Astrocyte (in vitro differentiated cells and primary cell): Measurements from ENCODE around the gene DEFB131B. TPM values are rescaled to one million over a fixed set of nuclear protein-coding genes. Genes with fewer than 3 reads are reported as not detected.
"Not testable (repeated sequence)": the region's sequence is repeated elsewhere in the genome, so short reads cannot be mapped to it uniquely, and the experiment has no call there.

Experiments used
- DNase-seq: peaks from one replicate; pipeline ENCODE4 v3.0.0-alpha.2; 2010; ENCODE audit warnings: low read depth
- FAIRE-seq: peaks from 2 replicates; lab custom pipeline; 2011; peaks lifted over from hg19 to GRCh38; lab: Jason Lieb, UNC
- H2AFZ ChIP-seq: 2 replicates; pipeline ENCODE4 v1.6.0; 2012; ENCODE audit warnings: low read depth, low read length, inconsistent platforms
- H3K27ac ChIP-seq: 2 replicates; pipeline ENCODE4 v1.5.1; 2011; ENCODE audit warnings: low read depth, low read length, inconsistent platforms
- H3K27me3 ChIP-seq: 2 replicates; pipeline ENCODE4 v1.6.0; 2011; ENCODE audit warnings: low read length, inconsistent platforms; ENCODE audit not compliant: insufficient read depth
- H3K36me3 ChIP-seq: 2 replicates; pipeline ENCODE4 v1.5.1; 2011; ENCODE audit warnings: low read length, inconsistent platforms; ENCODE audit not compliant: insufficient read depth
- H3K4me1 ChIP-seq: 2 replicates; pipeline ENCODE4 v1.5.1; 2011; ENCODE audit warnings: low read length, inconsistent platforms; ENCODE audit not compliant: insufficient read depth
- H3K4me2 ChIP-seq: 2 replicates; pipeline ENCODE4 v1.6.0; 2012; ENCODE audit warnings: low read length, inconsistent platforms
- H3K4me3 ChIP-seq: 2 replicates; pipeline ENCODE4 v1.5.1; 2011; ENCODE audit warnings: low read depth, mild to moderate bottlenecking, low read length, inconsistent platforms; ENCODE audit not compliant: insufficient read depth
- H3K79me2 ChIP-seq: 2 replicates; pipeline ENCODE4 v1.6.0; 2012; ENCODE audit warnings: mild to moderate bottlenecking, low read length, inconsistent platforms; ENCODE audit not compliant: insufficient read depth
- H3K9ac ChIP-seq: 2 replicates; pipeline ENCODE4 v1.6.0; 2012; ENCODE audit warnings: mild to moderate bottlenecking, low read length, inconsistent platforms
- H3K9me3 ChIP-seq: 2 replicates; pipeline ENCODE4 v1.5.1; 2012; ENCODE audit warnings: low read depth, mild to moderate bottlenecking, low read length, inconsistent platforms; ENCODE audit not compliant: insufficient read depth
- H4K20me1 ChIP-seq: 2 replicates; pipeline ENCODE4 v1.6.0; 2012; ENCODE audit warnings: low read length, inconsistent platforms; ENCODE audit not compliant: insufficient read depth
- H3K27ac Mint-ChIP-seq: one replicate; pipeline ENCODE4 v1.8.0; 2021; ENCODE audit warnings: mild to moderate bottlenecking, mixed read lengths; ENCODE audit not compliant: unreplicated experiment
- H3K27me3 Mint-ChIP-seq: one replicate; pipeline ENCODE4 v1.8.0; 2021; ENCODE audit warnings: low read depth, mixed read lengths; ENCODE audit not compliant: unreplicated experiment
- H3K36me3 Mint-ChIP-seq: one replicate; pipeline ENCODE4 v1.8.0; 2021; ENCODE audit warnings: low read depth, mixed read lengths; ENCODE audit not compliant: unreplicated experiment
- H3K4me1 Mint-ChIP-seq: one replicate; pipeline ENCODE4 v1.8.0; 2021; ENCODE audit warnings: low read depth, mixed read lengths; ENCODE audit not compliant: unreplicated experiment
- H3K4me3 Mint-ChIP-seq: one replicate; pipeline ENCODE4 v1.8.0; 2021; ENCODE audit warnings: mild to moderate bottlenecking, moderate library complexity, mixed read lengths; ENCODE audit not compliant: unreplicated experiment
- H3K9me3 Mint-ChIP-seq: one replicate; pipeline ENCODE4 v1.8.0; 2021; ENCODE audit warnings: mild to moderate bottlenecking, mixed read lengths; ENCODE audit not compliant: unreplicated experiment
- CTCF ChIP-seq: IDR thresholded peaks from 2 replicates; pipeline ENCODE4 v1.5.1; 2011; ENCODE audit warnings: low read depth, mild to moderate bottlenecking, inconsistent platforms, low read length, moderate library complexity; ENCODE audit not compliant: insufficient read depth
- EZH2 ChIP-seq: IDR thresholded peaks from 2 replicates; pipeline ENCODE4 v1.6.1; 2012; ENCODE audit warnings: mild to moderate bottlenecking, low read length, inconsistent platforms; ENCODE audit not compliant: insufficient read depth
- total RNA-seq: library from RNA; stranded (reverse); gene quantifications from 2 replicates; pipeline ENCODE4 v1.2.1, GENCODE V29; 2021

DEFB131B gene
- total RNA-seq, 1 donor from 2014 or later = not detected

DNA sequence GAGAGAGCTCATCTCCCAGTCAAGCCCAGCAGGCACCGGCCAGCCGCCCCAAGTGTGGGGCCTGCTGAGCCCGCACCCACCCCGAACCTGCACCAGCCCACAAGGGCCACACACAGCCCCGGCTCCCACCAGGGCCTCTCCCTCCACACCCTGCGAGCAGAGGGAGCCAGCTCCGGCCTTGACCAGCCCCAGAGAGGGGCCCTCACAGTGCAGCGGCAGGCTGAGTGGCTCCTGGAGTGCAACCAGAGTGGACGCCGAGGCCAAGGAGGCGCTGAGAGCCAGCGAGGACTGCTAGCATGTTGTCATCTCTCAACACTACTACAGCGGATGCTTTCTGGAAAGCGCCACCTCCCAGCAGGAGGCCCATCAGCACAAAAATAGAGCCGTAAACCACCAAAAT lies 34.4 kb upstream of the DEFB131B start:
- Mint-ChIP-seq H3K36me3 (no peaks in the 10 kb centered on the region), H3K4me1 (no peaks in the 10 kb centered on the region), H3K27ac (no peak overlapping the region), H3K27me3 (no peaks in the 10 kb centered on the region), H3K9me3 (peaks cover 18% of the 10 kb centered on the region), H3K4me3 (no peak overlapping the region)
- Histone ChIP-seq H3K9me3 (no peaks in the 10 kb centered on the region), H3K4me3 (no peak overlapping the region), H3K27ac (no peak overlapping the region), H3K79me2 (no peaks in the 10 kb centered on the region), H3K27me3 (no peaks in the 10 kb centered on the region), H3K4me2 (no peak overlapping the region), H3K9ac (no peak overlapping the region), H3K4me1 (no peaks in the 10 kb centered on the region), H3K36me3 (no peaks in the 10 kb centered on the region), H2AFZ (no peak overlapping the region), H4K20me1 (no peaks in the 10 kb centered on the region)
- DNase-seq (no peak), FAIRE-seq (no peak)
- TF ChIP-seq CTCF (no peak), EZH2 (no peak)

DNA sequence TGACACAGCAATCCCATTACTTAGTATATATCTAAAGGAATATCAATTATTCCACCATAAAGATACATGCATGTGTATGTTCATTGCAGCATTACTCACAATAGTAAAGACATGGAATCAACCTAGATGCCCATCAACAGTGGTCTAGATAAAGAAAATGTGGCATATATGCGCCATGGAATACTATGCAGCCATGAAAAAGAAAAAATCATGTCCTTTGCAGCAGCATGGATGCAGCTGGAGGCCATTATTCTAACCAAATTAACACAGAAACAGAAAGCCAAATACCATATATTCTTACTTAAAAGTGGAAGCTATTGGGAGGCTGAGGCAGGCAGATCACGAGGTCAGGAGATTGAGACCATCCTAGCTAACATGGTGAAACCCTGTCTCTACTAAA lies 24.4 kb upstream of the DEFB131B start:
- H3K9ac ChIP-seq, H3K36me3 ChIP-seq, H3K9me3 ChIP-seq, H3K4me1 Mint-ChIP-seq, H3K79me2 ChIP-seq, H3K27me3 ChIP-seq, H3K4me3 ChIP-seq, H4K20me1 ChIP-seq, H3K36me3 Mint-ChIP-seq, H3K27me3 Mint-ChIP-seq, H3K27ac Mint-ChIP-seq, H2AFZ ChIP-seq, DNase-seq, H3K4me1 ChIP-seq, H3K27ac ChIP-seq, H3K9me3 Mint-ChIP-seq, FAIRE-seq, H3K4me2 ChIP-seq, H3K4me3 Mint-ChIP-seq: not testable (repeated sequence)

GRCh38 chr11:71855880-71856279 lies 22.4 kb upstream of the DEFB131B start:
- not testable (repeated sequence) for FAIRE-seq

GRCh38 chr11:71860835-71861234 lies 17.4 kb upstream of the DEFB131B start:
- not testable (repeated sequence) for H3K9ac ChIP-seq, H4K20me1 ChIP-seq, H3K4me1 Mint-ChIP-seq, H3K79me2 ChIP-seq, H3K27me3 Mint-ChIP-seq, H3K36me3 ChIP-seq, DNase-seq, H3K4me3 Mint-ChIP-seq, H3K27ac Mint-ChIP-seq, H3K4me2 ChIP-seq, H2AFZ ChIP-seq, FAIRE-seq, H3K9me3 ChIP-seq, H3K4me3 ChIP-seq, H3K36me3 Mint-ChIP-seq, H3K4me1 ChIP-seq, H3K27me3 ChIP-seq, H3K27ac ChIP-seq, H3K9me3 Mint-ChIP-seq

More at GRCh38 chr11:71855880-71856279, 22.4 kb upstream of the DEFB131B start:
- not testable (repeated sequence) for H3K27me3 Mint-ChIP-seq, H3K9me3 Mint-ChIP-seq, H3K27me3 ChIP-seq, DNase-seq, H3K27ac Mint-ChIP-seq, H3K4me1 Mint-ChIP-seq, H3K4me3 ChIP-seq, H3K4me3 Mint-ChIP-seq, H3K9me3 ChIP-seq, H4K20me1 ChIP-seq, H3K36me3 Mint-ChIP-seq, H3K4me2 ChIP-seq, H3K27ac ChIP-seq, H2AFZ ChIP-seq, H3K79me2 ChIP-seq, H3K4me1 ChIP-seq, H3K9ac ChIP-seq, H3K36me3 ChIP-seq
